C1 segment of cervical spinal cord (tissue), 14 donors: ENCODE data around the gene DMXL2.
"Not testable (repeated sequence)": the region's sequence is repeated elsewhere in the genome, so short reads cannot be mapped to it uniquely, and the experiment has no call there.

ENCODE experiments used
- DNase-seq, 14 donors: peaks; one replicate each; lab custom pipeline; 2025; lab: John Stamatoyannopoulos, UW

Gene DMXL2

DNA sequence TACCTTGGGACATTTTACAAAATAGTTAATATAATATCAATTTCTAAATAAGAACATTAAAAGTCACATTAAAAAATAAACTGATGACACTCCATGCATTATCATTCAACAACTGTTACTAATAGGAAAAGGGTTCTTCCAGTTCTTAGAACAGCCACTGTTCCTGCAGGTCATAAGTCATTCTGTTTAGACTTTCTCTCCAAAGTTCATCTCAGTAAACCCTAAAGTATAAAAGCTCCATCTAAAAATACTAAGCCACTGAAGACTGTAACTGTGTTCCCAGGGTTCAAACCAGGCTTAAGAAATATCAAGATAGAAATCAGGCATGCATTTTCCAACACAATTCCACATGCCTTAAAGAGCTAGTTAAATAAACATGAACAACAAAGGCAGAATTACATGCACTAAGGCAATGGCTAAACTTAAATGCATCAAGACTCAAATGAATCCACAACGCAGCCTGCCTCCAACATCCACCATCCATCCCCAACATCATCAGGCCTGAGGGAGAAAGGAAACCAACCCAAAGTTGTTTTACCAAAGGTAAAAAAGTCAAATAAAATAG, 46.2 kb downstream of the DMXL2 start:
- DNase-seq, result no peak

GRCh38 chr15:51575775-51576174, 46.8 kb downstream of the DMXL2 start:
- no peak for DNase-seq

GRCh38 chr15:51573352-51573751, 49.2 kb downstream of the DMXL2 start:
- DNase-seq, result not testable (repeated sequence)

DNA sequence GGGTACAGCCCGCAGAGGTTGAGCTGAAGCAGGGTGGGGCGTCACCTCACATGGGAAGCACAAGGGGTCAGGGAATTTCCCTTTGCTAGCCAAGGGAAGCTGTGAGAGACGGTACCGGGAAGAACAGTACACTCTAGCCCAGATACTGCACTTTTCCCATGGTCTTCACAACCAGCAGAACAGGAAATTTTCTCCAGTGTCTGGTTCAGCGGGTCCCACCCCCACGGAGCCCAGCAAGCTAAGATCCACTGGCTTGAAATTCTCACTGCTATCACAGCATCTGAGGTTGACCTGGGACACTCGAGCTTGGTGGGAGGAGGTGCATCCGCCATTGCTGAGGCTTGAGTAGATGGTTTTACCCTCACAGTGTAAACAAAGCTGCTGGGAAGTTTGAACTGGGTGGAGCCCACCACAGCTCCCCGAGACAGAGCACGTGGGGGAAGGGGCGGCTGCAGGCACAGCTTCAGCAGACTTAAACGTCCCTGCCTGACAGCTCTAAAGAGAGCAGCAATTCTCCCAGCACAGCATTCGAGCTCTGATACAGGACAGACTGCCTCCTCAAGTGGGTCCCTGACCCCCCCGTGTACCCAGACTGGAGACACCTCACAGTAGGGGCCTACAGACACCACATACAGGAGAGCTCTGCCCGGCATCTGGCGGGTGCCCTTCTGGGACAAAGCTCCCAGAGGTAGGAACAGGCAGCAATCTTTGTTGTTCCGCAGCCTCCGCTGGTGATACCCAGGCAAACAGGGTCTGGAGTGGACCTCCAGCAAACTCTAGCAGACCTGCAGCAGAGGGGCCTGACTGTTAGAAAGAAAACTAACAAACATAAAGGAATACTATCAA, 53.4 kb downstream of the DMXL2 start:
- DNase-seq, result not testable (repeated sequence)

DNA sequence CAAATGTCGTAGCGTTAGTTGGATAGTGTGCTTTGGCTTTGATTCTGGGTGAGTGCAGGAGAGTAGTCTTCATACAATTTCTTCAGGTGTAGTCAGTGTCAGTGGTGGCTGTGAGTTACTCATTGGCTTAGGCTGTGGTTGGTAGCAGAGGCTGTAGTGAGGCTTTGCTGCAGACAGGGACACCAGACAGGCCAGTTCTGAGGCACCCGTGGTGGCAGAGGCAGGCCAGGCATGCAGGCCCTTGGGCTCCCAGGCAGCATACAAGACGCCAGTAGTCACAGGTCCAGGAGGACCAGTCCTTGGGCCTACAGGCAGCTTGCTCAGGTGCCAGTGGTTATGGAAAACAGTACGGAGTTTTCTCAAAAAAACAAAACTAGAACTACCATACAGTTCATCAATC, 61.3 kb downstream of the DMXL2 start:
- no peak for DNase-seq

GRCh38 chr15:51558876-51559275, 63.7 kb downstream of the DMXL2 start:
- no peak for DNase-seq

GRCh38 chr15:51558411-51558810, 64.2 kb downstream of the DMXL2 start:
- DNase-seq, result no peak

- peak in 1 of 14 donors; percentile 43 for DNase-seq
Observed at GRCh38 chr15:51550841-51551240, 71.7 kb downstream of the DMXL2 start.

DNA sequence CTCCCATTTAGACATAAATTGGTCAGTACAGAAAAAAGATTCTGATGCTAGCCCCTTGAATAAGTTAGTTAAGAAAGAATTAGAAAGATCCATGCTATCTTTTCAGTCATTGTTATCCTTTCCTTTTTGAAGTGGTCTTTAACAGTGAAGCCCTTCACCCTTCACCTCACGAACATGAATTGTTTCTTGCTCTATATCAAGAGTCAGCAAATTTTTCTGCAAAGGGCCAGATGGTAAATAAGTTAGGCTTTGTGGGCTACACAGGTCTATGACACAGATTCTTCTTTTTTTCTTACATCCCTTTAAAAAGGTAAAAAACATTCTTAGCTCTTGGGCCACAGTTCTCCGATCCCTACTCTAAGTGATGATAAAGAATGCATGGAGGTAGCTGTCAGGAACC, 74.9 kb downstream of the DMXL2 start:
- DNase-seq, result no peak

DNA sequence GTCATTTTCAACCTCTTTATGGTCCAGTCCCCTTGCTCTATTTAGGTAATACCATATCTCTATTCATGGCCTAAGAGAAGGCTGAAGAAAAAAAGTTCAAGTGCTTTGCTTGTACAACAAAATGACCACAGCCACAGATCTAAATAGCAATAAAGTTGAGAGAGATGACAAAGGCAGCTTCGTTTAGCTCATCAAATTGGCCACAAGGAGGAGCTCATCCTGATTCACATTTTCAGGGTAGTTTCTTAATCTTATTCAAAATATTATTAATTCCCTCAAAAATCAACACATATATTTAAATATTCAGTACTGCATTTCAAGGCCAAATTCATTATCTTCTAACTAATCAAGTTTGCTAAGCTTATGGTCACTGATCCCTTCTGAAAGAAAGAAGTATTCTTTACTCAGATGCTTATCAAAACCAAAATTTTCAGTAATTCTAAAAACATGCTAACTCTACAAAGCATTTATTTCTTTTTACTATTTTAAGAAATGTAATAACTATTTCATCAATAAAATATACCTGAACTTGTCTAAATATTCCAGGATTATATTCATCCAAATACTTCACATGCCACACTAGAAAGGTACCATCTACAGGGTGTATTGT, 85.5 kb downstream of the DMXL2 start:
- DNase-seq, result no peak

DNA sequence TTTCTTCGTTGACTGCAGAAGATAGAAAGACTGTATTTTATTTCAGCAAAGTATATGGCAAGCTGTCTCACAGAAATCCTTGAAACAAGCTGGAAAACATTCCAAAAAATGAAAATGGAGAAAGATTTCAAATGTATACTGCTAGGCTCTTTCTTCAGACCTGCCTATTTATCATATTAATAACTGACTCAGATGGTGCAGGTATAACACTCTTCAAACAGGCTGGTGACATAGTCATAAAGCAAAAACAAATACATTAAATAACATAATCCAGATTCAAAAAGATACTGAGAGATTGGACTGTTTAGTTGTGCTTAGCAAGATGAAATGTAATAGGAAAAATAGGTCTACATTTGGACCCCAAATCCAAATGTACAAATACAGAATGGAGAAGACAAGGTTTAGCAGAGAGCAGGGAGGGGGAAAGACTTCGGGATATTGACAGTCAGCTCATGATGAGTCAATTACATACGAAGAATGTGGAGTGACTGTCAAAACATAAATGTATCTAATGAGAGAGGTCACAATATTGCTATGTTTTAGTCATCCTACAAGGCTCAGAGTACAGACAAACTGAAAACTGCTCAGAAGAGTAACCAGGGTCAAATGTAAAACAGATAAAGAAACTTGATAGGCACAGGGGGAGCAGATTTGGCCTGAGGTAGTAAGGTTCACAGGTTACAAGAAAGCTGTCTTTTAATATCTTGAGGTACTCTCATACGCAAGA, 88.7 kb downstream of the DMXL2 start:
- DNase-seq, result no peak

DNA sequence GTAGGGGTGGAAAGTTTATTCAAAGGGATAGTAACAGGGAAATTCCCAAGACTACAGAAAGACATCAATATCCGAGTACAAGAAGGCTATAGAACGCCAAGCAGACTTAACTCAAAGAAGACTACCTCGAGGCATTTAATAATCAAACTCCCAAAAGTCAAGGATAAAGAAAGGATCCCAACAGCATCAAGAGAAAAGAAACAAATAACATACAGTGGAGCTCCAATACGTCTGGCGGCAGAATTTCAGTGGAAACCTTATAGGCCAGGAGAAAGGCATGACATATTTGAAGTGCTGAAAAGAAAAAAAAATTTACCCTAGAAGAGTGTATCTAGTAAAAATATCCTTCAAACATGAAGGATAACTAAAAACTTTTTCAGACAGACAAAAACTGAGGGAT, 95.6 kb downstream of the DMXL2 start:
- DNase-seq, result no peak

DNA sequence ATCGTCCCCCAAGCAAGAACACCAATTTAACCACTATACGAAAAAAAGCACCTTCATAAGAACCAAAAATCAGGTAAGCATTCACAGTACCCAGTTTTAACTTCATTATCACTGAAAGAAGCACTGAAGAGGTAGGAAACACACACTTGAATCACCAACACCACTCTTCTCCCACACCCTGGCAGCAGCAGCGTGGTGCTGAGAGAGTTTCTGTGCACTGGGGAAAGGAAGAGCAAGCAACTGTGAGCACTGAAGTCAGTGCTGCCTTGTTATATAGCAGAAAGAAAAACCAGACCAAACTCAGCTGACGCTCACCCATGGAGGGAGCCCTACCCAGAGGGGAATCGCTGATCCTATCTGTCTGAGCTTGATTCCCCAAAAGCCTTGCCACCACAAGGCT, 98.2 kb downstream of the DMXL2 start:
- no peak for DNase-seq

DNA sequence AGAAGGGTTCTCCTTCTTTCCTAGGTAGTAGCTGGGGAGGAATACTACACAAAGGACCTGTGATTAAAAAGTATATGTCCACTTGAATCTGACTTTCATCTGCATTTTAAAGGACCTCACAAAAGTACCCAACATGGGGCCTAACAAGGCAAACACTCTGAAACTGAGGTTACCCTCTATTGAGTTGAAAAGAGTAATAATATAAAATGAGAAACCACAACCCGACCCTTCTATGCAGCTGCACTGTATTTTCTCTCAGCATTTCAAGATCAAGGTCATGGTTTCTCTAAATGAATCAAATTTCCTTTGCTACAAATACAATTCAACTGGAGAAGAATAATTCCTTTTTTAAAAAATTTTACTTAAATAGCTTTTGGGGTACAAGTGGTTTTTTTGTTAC, 106.3 kb downstream of the DMXL2 start:
- DNase-seq, result no peak

GRCh38 chr15:51505251-51505650, 117.3 kb downstream of the DMXL2 start:
- DNase-seq, result no peak

- DNase-seq, result no peak
Observed at GRCh38 chr15:51503003-51503402, 119.6 kb downstream of the DMXL2 start.

DNA sequence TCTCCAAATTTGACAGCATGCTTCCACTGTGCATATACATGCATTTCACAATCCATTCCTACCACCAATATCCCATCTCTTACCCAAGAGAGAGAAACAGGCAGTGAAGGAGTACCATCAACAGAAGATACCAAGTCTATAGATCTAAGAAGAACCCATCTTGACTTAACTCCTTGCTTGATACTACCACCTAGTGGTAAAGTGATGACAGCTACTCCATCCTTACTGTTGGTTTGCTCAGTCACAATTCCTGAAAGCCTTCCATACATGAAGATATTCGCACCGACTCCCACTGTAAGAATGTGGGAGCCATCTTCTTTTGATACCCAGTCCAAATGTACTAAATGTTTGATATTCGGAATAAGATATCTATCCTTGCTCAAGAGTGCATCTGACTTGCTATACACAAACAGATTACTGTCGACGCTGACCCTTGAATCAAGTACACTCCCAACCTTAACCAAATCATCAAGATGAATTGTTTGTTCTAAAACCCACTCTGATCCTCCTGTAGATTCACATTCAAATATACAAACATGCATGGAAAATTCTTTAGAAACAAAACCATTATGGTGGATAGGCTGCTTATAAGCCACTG, 123.1 kb downstream of the DMXL2 start:
- DNase-seq, result no peak

- DNase-seq, result no peak
Observed at GRCh38 chr15:51497806-51498205, 124.8 kb downstream of the DMXL2 start.

DNA sequence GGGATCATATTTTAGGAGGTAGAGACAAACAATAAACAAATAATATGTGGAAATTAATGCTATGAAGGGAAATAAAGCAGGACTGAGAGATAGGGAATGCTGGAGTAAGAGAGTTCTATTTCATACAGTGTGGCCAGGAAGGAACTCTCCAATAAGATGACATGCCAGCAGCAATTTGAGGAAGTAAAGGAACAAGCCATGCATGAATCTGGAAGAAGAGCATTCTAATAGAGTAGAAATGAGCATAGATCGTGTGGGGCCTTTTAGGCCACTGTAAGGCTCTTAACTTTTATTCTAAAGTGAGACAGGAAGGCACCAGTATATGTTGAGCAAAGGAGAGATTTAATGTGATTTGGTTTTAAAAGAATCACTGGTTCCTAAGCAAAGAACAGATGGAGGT, 126.3 kb downstream of the DMXL2 start:
- DNase-seq, result no peak

GRCh38 chr15:51494411-51495314, 127.9 kb downstream of the DMXL2 start:
- DNase-seq, result no peak

DNA sequence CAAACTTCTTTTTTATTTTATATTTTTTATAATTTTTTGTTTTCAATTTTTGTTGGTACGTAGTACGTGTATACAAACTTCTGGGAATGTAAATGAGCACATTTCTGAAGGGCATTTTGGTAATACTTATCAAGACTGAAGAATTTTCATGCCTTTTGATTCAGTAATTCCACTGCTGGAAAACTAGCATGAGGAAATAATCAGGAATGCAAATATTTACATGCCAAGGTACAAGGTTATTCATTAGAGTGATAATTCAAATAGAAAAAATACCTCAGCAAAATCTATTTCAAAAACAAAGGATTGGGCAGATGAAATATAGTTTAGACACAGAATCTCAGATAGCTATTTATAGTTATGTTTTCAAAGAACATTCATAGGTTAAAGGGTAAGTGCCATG, 128.7 kb downstream of the DMXL2 start:
- DNase-seq, result no peak
